ENCODE data around the gene IPPK.

Gene IPPK

DNA sequence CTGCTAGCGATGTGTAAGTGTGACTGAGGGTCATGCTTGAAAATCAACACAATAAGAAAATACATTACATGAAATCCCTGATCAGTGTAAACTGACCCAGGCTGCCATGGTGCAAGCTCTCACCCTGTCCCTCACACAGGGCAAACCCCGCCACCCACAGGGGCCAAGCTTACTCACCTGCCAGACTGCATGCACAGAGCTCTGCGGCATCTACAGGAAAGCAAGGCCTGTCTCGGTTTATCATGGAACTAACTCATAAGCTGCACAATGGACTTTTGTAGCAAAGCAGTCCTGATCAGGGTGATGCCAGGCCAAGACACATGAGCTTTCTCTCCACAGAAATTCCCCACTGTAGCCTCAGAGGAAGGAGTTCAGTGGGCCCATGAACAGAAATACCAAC lies 9.7 kb downstream of the IPPK start:
- TF ChIP-seq, protein P1, sequence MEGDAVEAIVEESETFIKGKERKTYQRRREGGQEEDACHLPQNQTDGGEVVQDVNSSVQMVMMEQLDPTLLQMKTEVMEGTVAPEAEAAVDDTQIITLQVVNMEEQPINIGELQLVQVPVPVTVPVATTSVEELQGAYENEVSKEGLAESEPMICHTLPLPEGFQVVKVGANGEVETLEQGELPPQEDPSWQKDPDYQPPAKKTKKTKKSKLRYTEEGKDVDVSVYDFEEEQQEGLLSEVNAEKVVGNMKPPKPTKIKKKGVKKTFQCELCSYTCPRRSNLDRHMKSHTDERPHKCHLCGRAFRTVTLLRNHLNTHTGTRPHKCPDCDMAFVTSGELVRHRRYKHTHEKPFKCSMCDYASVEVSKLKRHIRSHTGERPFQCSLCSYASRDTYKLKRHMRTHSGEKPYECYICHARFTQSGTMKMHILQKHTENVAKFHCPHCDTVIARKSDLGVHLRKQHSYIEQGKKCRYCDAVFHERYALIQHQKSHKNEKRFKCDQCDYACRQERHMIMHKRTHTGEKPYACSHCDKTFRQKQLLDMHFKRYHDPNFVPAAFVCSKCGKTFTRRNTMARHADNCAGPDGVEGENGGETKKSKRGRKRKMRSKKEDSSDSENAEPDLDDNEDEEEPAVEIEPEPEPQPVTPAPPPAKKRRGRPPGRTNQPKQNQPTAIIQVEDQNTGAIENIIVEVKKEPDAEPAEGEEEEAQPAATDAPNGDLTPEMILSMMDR (IDR thresholded peaks at IDR 0.05), result no peak
- Histone ChIP-seq H3K27ac (no peak overlapping the region), H3K36me3 (ENCODE audit: control insufficient read depth, insufficient read depth, low read length) (no peaks in the 10 kb centered on the region), H3K27me3 (ENCODE audit: control insufficient read depth, insufficient read depth, low read length) (no peaks in the 10 kb centered on the region), H3K4me1 (peaks cover 10% of the 10 kb centered on the region), H3K79me2 (peaks cover 17% of the 10 kb centered on the region), H2AFZ (no peak overlapping the region), H3K9me3 (ENCODE audit: control insufficient read depth, low read length) (no peaks in the 10 kb centered on the region), H3K4me3 (ENCODE audit: low read depth, low read length) (no peak overlapping the region), H3K4me2 (ENCODE audit: low read length) (no peak overlapping the region), H3K9ac (no peak overlapping the region)

- Histone ChIP-seq H3K27ac (no peak overlapping the region), H3K4me1 (peaks cover 10% of the 10 kb centered on the region), H3K4me3 (ENCODE audit: low read depth, low read length) (no peak overlapping the region), H3K79me2 (peaks cover 17% of the 10 kb centered on the region), H2AFZ (no peak overlapping the region), H3K36me3 (ENCODE audit: control insufficient read depth, insufficient read depth, low read length) (no peaks in the 10 kb centered on the region), H3K27me3 (ENCODE audit: control insufficient read depth, insufficient read depth, low read length) (no peaks in the 10 kb centered on the region), H3K9me3 (ENCODE audit: control insufficient read depth, low read length) (no peaks in the 10 kb centered on the region), H3K9ac (no peak overlapping the region), H3K4me2 (ENCODE audit: low read length) (no peak overlapping the region)
- TF ChIP-seq, protein P1 (IDR thresholded peaks at IDR 0.05), result no peak
Observed at GRCh38 chr9:92659601-92660000, 10.3 kb downstream of the IPPK start.

DNA sequence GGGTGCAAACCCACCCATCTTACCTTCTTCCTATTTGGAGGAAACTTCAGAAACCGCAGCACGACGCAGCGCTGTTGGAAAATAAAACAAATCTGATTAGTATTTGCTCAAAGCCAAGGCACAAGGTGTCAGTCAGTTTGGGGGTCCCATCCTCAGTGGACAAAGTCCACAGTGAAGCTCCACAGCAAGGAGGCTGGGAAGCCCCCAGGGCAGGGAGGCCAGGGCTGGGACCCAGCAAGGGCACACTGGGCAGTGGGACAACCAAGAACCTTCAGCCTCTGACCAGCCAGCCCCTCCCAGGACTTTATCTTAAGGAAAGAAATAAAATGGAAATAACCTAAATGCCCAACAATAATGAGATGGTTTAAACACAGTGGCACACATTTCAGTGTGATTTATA lies 11.3 kb downstream of the IPPK start:
- Histone ChIP-seq H3K4me1 (peaks cover 3% of the 10 kb centered on the region), H2AFZ (no peak overlapping the region), H3K79me2 (peaks cover 17% of the 10 kb centered on the region), H3K4me2 (ENCODE audit: low read length) (no peak overlapping the region), H3K4me3 (ENCODE audit: low read depth, low read length) (no peak overlapping the region), H3K36me3 (ENCODE audit: control insufficient read depth, insufficient read depth, low read length) (no peaks in the 10 kb centered on the region), H3K9me3 (ENCODE audit: control insufficient read depth, low read length) (no peaks in the 10 kb centered on the region), H3K27me3 (ENCODE audit: control insufficient read depth, insufficient read depth, low read length) (no peaks in the 10 kb centered on the region), H3K27ac (no peak overlapping the region), H3K9ac (no peak overlapping the region)
- TF ChIP-seq, protein P1 (IDR thresholded peaks at IDR 0.05), result no peak

- H3K4me1 ChIP-seq, result no peaks in the 10 kb centered on the region
- H3K4me3 ChIP-seq (ENCODE audit: low read depth, low read length), result no peak overlapping the region
- H2AFZ ChIP-seq, result no peak overlapping the region
- no peak overlapping the region for H3K27ac ChIP-seq
- TF ChIP-seq, protein P1 (IDR thresholded peaks at IDR 0.05), result no peak
- no peaks in the 10 kb centered on the region for H3K27me3 ChIP-seq (ENCODE audit: control insufficient read depth, insufficient read depth, low read length)
- H3K4me2 ChIP-seq (ENCODE audit: low read length), result no peak overlapping the region
- no peak overlapping the region for H3K9ac ChIP-seq
- H3K36me3 ChIP-seq (ENCODE audit: control insufficient read depth, insufficient read depth, low read length), result no peaks in the 10 kb centered on the region
- H3K9me3 ChIP-seq (ENCODE audit: control insufficient read depth, low read length), result no peaks in the 10 kb centered on the region
- peaks cover 17% of the 10 kb centered on the region for H3K79me2 ChIP-seq
Observed at GRCh38 chr9:92658176-92658575, 11.8 kb downstream of the IPPK start.

DNA sequence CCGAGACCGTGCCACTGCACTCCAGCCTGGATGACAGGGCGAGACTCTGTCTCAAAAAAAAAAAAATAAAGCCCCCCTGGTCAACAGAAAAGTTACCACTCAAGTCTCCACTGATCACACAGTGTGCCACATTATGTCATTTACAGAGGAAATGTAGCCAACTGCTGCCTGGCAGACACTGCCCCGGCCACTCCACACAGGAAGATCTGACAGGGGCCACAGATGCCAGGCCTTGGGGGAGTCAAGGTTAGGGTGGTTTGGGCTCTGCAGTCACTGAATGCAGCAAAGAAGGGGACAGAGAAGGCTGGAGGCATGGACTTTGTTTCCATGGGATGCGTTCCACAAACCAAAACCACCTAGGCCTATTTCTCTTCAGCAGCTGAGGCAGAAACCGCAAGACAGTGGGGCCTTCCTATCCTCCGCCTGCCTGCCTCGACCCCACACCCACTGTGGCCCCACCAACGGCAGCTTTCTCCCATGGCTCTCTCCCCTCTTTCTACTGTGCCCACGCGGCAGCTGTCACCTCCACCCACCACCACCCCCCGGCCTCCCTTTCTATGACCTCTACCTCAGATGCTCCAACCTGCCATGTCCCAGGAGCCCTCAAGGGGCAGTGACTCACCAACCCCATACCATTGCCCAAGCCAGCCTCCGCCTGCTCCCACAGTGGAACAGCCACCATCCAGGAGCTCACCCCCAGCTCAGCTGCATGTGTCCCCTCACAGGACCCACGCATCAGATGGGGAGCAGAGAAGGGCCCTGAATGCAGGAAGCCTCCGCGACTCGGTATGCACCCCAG lies 12.4 kb downstream of the IPPK start:
- Histone ChIP-seq H3K27me3 (ENCODE audit: control insufficient read depth, insufficient read depth, low read length) (no peaks in the 10 kb centered on the region), H3K9me3 (ENCODE audit: control insufficient read depth, low read length) (no peaks in the 10 kb centered on the region), H3K27ac (no peak overlapping the region), H3K36me3 (ENCODE audit: control insufficient read depth, insufficient read depth, low read length) (no peaks in the 10 kb centered on the region), H3K4me1 (no peaks in the 10 kb centered on the region), H3K4me3 (ENCODE audit: low read depth, low read length) (no peak overlapping the region), H2AFZ (no peak overlapping the region), H3K79me2 (peaks cover 11% of the 10 kb centered on the region), H3K9ac (no peak overlapping the region), H3K4me2 (ENCODE audit: low read length) (no peak overlapping the region)
- TF ChIP-seq, protein P1 (IDR thresholded peaks at IDR 0.05), result no peak
